HG03280 (cell line): ENCODE measurements around the gene PELI2.

Experiments
- ATAC-seq: cut with Tn5 transposase; IDR thresholded peaks from one replicate; pipeline ENCODE4 v1.9.1; 2021; ENCODE audit warnings: mild to moderate bottlenecking, moderate library complexity; ENCODE audit not compliant: unreplicated experiment

PELI2 gene

GRCh38 chr14:56117765-56118610 is at the start of gene PELI2:
Gene PELI2 (plus strand): TSS chr14:56118411. CDS start chr14:56118661, 250 bp downstream.
- ATAC-seq = peak; percentile 71

- no peak for ATAC-seq
Measured at GRCh38 chr14:56073799-56074198, 44.4 kb upstream of the PELI2 start.

GRCh38 chr14:56075301-56075700 is 42.9 kb upstream of the PELI2 start:
- no peak for ATAC-seq

GRCh38 chr14:56081139-56081538 is 37.1 kb upstream of the PELI2 start:
- no peak for ATAC-seq

GRCh38 chr14:56082880-56083279 is 35.3 kb upstream of the PELI2 start:
- ATAC-seq = no peak

GRCh38 chr14:56085471-56085870 is 32.7 kb upstream of the PELI2 start:
- no peak for ATAC-seq

- ATAC-seq = no peak
Measured at GRCh38 chr14:56087671-56088471, 30.3 kb upstream of the PELI2 start.

GRCh38 chr14:56088941-56089340 is 29.3 kb upstream of the PELI2 start:
- ATAC-seq = no peak

- ATAC-seq = no peak
Measured at GRCh38 chr14:56092763-56093162, 25.4 kb upstream of the PELI2 start.

GRCh38 chr14:56094076-56094475 is 24.1 kb upstream of the PELI2 start:
- no peak for ATAC-seq

- ATAC-seq = no peak
Measured at GRCh38 chr14:56098021-56098420, 20.2 kb upstream of the PELI2 start.

GRCh38 chr14:56099081-56099797 is 19.0 kb upstream of the PELI2 start:
- ATAC-seq = no peak

- no peak for ATAC-seq
Measured at GRCh38 chr14:56100556-56100955, 17.7 kb upstream of the PELI2 start.

- ATAC-seq = no peak
Measured at GRCh38 chr14:56102941-56103340, 15.3 kb upstream of the PELI2 start.

GRCh38 chr14:56107615-56108014 is 10.6 kb upstream of the PELI2 start:
- ATAC-seq = no peak

- no peak for ATAC-seq
Measured at GRCh38 chr14:56108057-56108456, 10.2 kb upstream of the PELI2 start.

- ATAC-seq = no peak
Measured at GRCh38 chr14:56112781-56113180, 5.4 kb upstream of the PELI2 start.

- no peak for ATAC-seq
Measured at GRCh38 chr14:56115334-56115870, 2.8 kb upstream of the PELI2 start.

- ATAC-seq = no peak
Measured at GRCh38 chr14:56115976-56116893, 2.0 kb upstream of the PELI2 start.

- peak; percentile 16 for ATAC-seq
Measured at GRCh38 chr14:56118611-56119181, 485 bp downstream of the PELI2 start.
